ENCODE measurements around the gene PPP1R18.
"Not testable (repeated sequence)": the region's sequence is repeated elsewhere in the genome, so short reads cannot be mapped to it uniquely, and the experiment has no call there.

Gene PPP1R18

GRCh38 chr6:30719356-30719755 is 32.9 kb upstream of the PPP1R18 start:
- DNase-seq = no peak

GRCh38 chr6:30717845-30718720 is 31.6 kb upstream of the PPP1R18 start:
- DNase-seq = not testable (repeated sequence)

GRCh38 chr6:30717129-30717844 is 30.8 kb upstream of the PPP1R18 start, which contains the start of gene MDC1:
MDC1 (minus strand) TSS chr6:30717281; CDS start chr6:30715175, 2,106 bp downstream.
- DNase-seq = peak; percentile 95

GRCh38 chr6:30716879-30717128 is 30.4 kb upstream of the PPP1R18 start:
- no peak for DNase-seq

- no peak for DNase-seq
These were observed 27.8 kb upstream of the PPP1R18 start for GRCh38 chr6:30714263-30714662.

- no peak for DNase-seq
These were observed 26.0 kb upstream of the PPP1R18 start for GRCh38 chr6:30712441-30712945.

- no peak for DNase-seq
These were observed 25.4 kb upstream of the PPP1R18 start for GRCh38 chr6:30711758-30712380.

- DNase-seq = no peak
These were observed 22.8 kb upstream of the PPP1R18 start for GRCh38 chr6:30709101-30709868.

- DNase-seq = peak; percentile 58
These were observed 20.9 kb upstream of the PPP1R18 start for GRCh38 chr6:30707281-30707850.

- DNase-seq = no peak
These were observed 19.2 kb upstream of the PPP1R18 start for GRCh38 chr6:30705620-30706019.

GRCh38 chr6:30703821-30704220 is 17.4 kb upstream of the PPP1R18 start:
- DNase-seq = no peak

- DNase-seq = no peak
These were observed 16.6 kb upstream of the PPP1R18 start for GRCh38 chr6:30703011-30703410.

GRCh38 chr6:30700340-30700739 is 13.9 kb upstream of the PPP1R18 start:
- DNase-seq = no peak

GRCh38 chr6:30696432-30696831 is 10.0 kb upstream of the PPP1R18 start:
- DNase-seq = no peak

GRCh38 chr6:30691208-30691847 is 4.9 kb upstream of the PPP1R18 start:
- DNase-seq = no peak

GRCh38 chr6:30690403-30691207 is 4.2 kb upstream of the PPP1R18 start, which contains the start of gene NRM:
NRM (minus strand) TSS chr6:30690984; CDS start chr6:30690974, 10 bp downstream.
- DNase-seq = peak; percentile 47

- no peak for DNase-seq
These were observed 3.5 kb upstream of the PPP1R18 start for GRCh38 chr6:30689985-30690384.

- no peak for DNase-seq
These were observed 2.8 kb upstream of the PPP1R18 start for GRCh38 chr6:30689022-30689865.

GRCh38 chr6:30688569-30688968 is 2.1 kb upstream of the PPP1R18 start:
- DNase-seq = no peak

Measured in NCI-H187 treated with DMSO at 0.1 percent for 48 hours (cell line).